Keratinocyte (primary cell): ENCODE results near the gene FAAP20. TPM values are rescaled to one million over a fixed set of nuclear protein-coding genes. Genes with fewer than 3 reads are reported as not detected.

Source experiments
- DNase-seq: peaks from one replicate; pipeline ENCODE4 v3.0.0-alpha.2; 2011; ENCODE audit warnings: low read depth, missing footprints, low spot score
- FAIRE-seq: peaks from 2 replicates; lab custom pipeline; 2011; peaks lifted over from hg19 to GRCh38; lab: Jason Lieb, UNC
- H2AFZ ChIP-seq: 2 replicates; pipeline ENCODE4 v1.6.0; 2012; ENCODE audit warnings: low read length, control low read depth, inconsistent platforms; ENCODE audit not compliant: control insufficient read depth
- H3K27ac ChIP-seq: 2 replicates; pipeline ENCODE4 v1.5.1; 2011; ENCODE audit warnings: low read length; ENCODE audit not compliant: control insufficient read depth, insufficient read depth
- H3K27me3 ChIP-seq: 3 replicates; pipeline ENCODE4 v1.6.0; 2011; ENCODE audit warnings: low read length; ENCODE audit not compliant: control insufficient read depth, insufficient read depth; ENCODE audit errors: extremely low read depth
- H3K36me3 ChIP-seq, 2 experiments: 2 replicates in 1 of 2; 3 replicates in 1 of 2; pipeline ENCODE4 v1.5.1; 2011; ENCODE audit warnings: low read length in 2 of 2, mild to moderate bottlenecking in 1 of 2; ENCODE audit not compliant: control insufficient read depth in 2 of 2, insufficient read depth in 2 of 2; ENCODE audit errors: extremely low read depth in 1 of 2
- H3K4me1 ChIP-seq: 3 replicates; pipeline ENCODE4 v1.5.1; 2011; ENCODE audit warnings: low read length; ENCODE audit not compliant: control insufficient read depth, insufficient read depth; ENCODE audit errors: extremely low read depth
- H3K4me2 ChIP-seq: 3 replicates; pipeline ENCODE4 v1.6.0; 2011; ENCODE audit warnings: low read depth, low read length; ENCODE audit not compliant: control insufficient read depth, insufficient read depth; ENCODE audit errors: extremely low read depth
- H3K4me3 ChIP-seq, 3 experiments: fragments of 200-600 bp in 1 of 3; sonication (generic) in 1 of 3; 2 replicates in 2 of 3; 3 replicates in 1 of 3; pipeline ENCODE4 v1.5.1; 2011 to 2016; ENCODE audit warnings: low read length in 3 of 3, mild to moderate bottlenecking in 3 of 3, control low read depth in 2 of 3, inconsistent platforms in 1 of 3, low read depth in 1 of 3, mixed read lengths in 1 of 3, mixed run types in 1 of 3, moderate library complexity in 1 of 3; ENCODE audit not compliant: control insufficient read depth in 2 of 3, insufficient read depth in 2 of 3; ENCODE audit errors: extremely low read depth in 1 of 3
- H3K79me2 ChIP-seq: 2 replicates; pipeline ENCODE4 v1.6.0; 2012; ENCODE audit warnings: low read length; ENCODE audit not compliant: control insufficient read depth, insufficient read depth
- H3K9ac ChIP-seq: 3 replicates; pipeline ENCODE4 v1.6.0; 2011; ENCODE audit warnings: low read length; ENCODE audit not compliant: control insufficient read depth, insufficient read depth; ENCODE audit errors: extremely low read depth
- H3K9me1 ChIP-seq: 3 replicates; pipeline ENCODE4 v1.6.0; 2011; ENCODE audit warnings: low read length; ENCODE audit not compliant: control insufficient read depth, insufficient read depth; ENCODE audit errors: extremely low read depth
- H3K9me3 ChIP-seq: 2 replicates; pipeline ENCODE4 v1.5.1; 2012; ENCODE audit warnings: low read depth, low read length; ENCODE audit not compliant: control insufficient read depth
- H4K20me1 ChIP-seq: 3 replicates; pipeline ENCODE4 v1.6.0; 2011; ENCODE audit warnings: low read length; ENCODE audit not compliant: control insufficient read depth, insufficient read depth; ENCODE audit errors: extremely low read depth
- CTCF ChIP-seq, 3 experiments: IDR thresholded peaks in 1 of 3; conservative IDR thresholded peaks in 1 of 3; optimal IDR thresholded peaks in 1 of 3; 2 replicates in 2 of 3; 3 replicates in 1 of 3; pipeline versions ENCODE3 to v1.5.1; 2011; ENCODE audit warnings: low read length in 3 of 3, mild to moderate bottlenecking in 3 of 3, moderate library complexity in 2 of 3, control low read depth in 1 of 3, inconsistent platforms in 1 of 3; ENCODE audit not compliant: insufficient read depth in 2 of 3; ENCODE audit errors: extremely low read depth in 1 of 3
- EZH2 ChIP-seq: IDR thresholded peaks from one replicate; pipeline ENCODE4 v1.6.1; 2012; ENCODE audit warnings: inconsistent platforms, mild to moderate bottlenecking, low read length, moderate library complexity
- dilution Hi-C: fragments of 300-500 bp; cut with MboI; formaldehyde crosslinking; loops from one replicate; pipeline ENCODE4 v1.7.0; 2020; ENCODE audit warnings: low sequenced_read_pairs; ENCODE audit not compliant: extremely low pct_ligation_motif_present
- polyA plus RNA-seq, 5 experiments: library from polyadenylated mRNA; depleted of rRNA in 3 of 5; stranded (reverse) in 3 of 5; stranded (forward) in 1 of 5; unstranded in 1 of 5; fragments of >200 nt; gene quantifications; 1 replicate in 1 of 5; 2 replicates in 3 of 5; 3 replicates in 1 of 5; pipeline versions ENCODE4 v1.2.1 to v1.2.3, GENCODE V29; 2011 to 2012; ENCODE audit warnings: missing spikeins in 2 of 5, low read depth in 1 of 5, low replicate concordance in 1 of 5

FAAP20 gene
- polyA plus RNA-seq, 1 donor (not counting 4 experiments of a cell fraction or from before 2014, with no cell fraction given), result 7.3 TPM

- H3K9me3 ChIP-seq, result no peaks in the 10 kb centered on the region
- peaks cover 5% of the 10 kb centered on the region for H3K79me2 ChIP-seq
- dilution Hi-C loops, result loop anchor here (10.0 kb wide), 1 partner anchor 84 kb away; no protein-coding TSS in a partner anchor
- DNase-seq (no peak), FAIRE-seq (no peak)
- H3K27ac ChIP-seq, result no peak overlapping the region
- TF ChIP-seq EZH2 (no peak), CTCF (optimal IDR thresholded peaks at IDR 0.05 in 1 of 3, IDR thresholded peaks at IDR 0.05 in 1 of 3, conservative IDR thresholded peaks at IDR 0.05 in 1 of 3; ENCODE audit: extremely low read depth in 1 of 3, insufficient read depth in 2 of 3, low read length in 3 of 3) (no peak)
- H3K27me3 ChIP-seq, result no peaks in the 10 kb centered on the region
- no peak overlapping the region for H2AFZ ChIP-seq
- no peaks in the 10 kb centered on the region for H3K9me1 ChIP-seq
- H4K20me1 ChIP-seq, result peaks cover 4% of the 10 kb centered on the region
- H3K9ac ChIP-seq, result no peak overlapping the region
- no peak overlapping the region for H3K4me3 ChIP-seq
- H3K36me3 ChIP-seq, result peaks cover 0 to 6% of the 10 kb centered on the region in 2 experiments
- H3K4me1 ChIP-seq, result peaks cover 13% of the 10 kb centered on the region
- peak overlapping the region; percentile 85 for H3K4me2 ChIP-seq
These were observed 4.0 kb downstream of the FAAP20 start for GRCh38 chr1:2190491-2190976.

GRCh38 chr1:2189459-2190425, 4.8 kb downstream of the FAAP20 start:
- DNase-seq, result no peak
- peaks cover 0 to 6% of the 10 kb centered on the region in 2 experiments for H3K36me3 ChIP-seq
- peak overlapping the region; percentile 37 for H2AFZ ChIP-seq
- no peaks in the 10 kb centered on the region for H3K9me1 ChIP-seq
- H4K20me1 ChIP-seq, result peaks cover 4% of the 10 kb centered on the region
- TF ChIP-seq CTCF (optimal IDR thresholded peaks at IDR 0.05 in 1 of 3, IDR thresholded peaks at IDR 0.05 in 1 of 3, conservative IDR thresholded peaks at IDR 0.05 in 1 of 3; ENCODE audit: extremely low read depth in 1 of 3, insufficient read depth in 2 of 3, low read length in 3 of 3) (no peak), EZH2 (no peak)
- peak overlapping the region; percentile 35 to 66 (median 40) for H3K4me3 ChIP-seq
- peak overlapping the region; percentile 56 for H3K27ac ChIP-seq
- peaks cover 5% of the 10 kb centered on the region for H3K79me2 ChIP-seq
- peak overlapping the region; percentile 64 for H3K9ac ChIP-seq
- H3K27me3 ChIP-seq, result no peaks in the 10 kb centered on the region
- H3K9me3 ChIP-seq, result no peaks in the 10 kb centered on the region
- dilution Hi-C loops, result loop anchor here (10.0 kb wide), 1 partner anchor 85 kb away; no protein-coding TSS in a partner anchor
- H3K4me1 ChIP-seq, result peaks cover 11% of the 10 kb centered on the region
- H3K4me2 ChIP-seq, result peak overlapping the region; percentile 85
- no peak for FAIRE-seq
